Measurements from ENCODE around the gene PDE7B. TPM values are rescaled to one million over a fixed set of nuclear protein-coding genes. Genes with fewer than 3 reads are reported as not detected.

Gene PDE7B
- total RNA-seq, 4 donors from 2014 or later = 12.9 to 22.5 (median 16.4) TPM

- Histone ChIP-seq H3K27me3 (no peaks in the 10 kb centered on the region), H3K27ac (no peak overlapping the region), H3K4me3 (no peak overlapping the region), H3K9me3 (no peaks in the 10 kb centered on the region), H3K4me1 (peaks cover 0 to 15% (median 1%) of the 10 kb centered on the region in 4 donors), H3K36me3 (peaks cover 0 to 9% (median 0%) of the 10 kb centered on the region in 3 donors)
- TF ChIP-seq POLR2A (IDR thresholded peaks at IDR 0.05) (no peak), CTCF (IDR thresholded peaks at IDR 0.05) (no peak), EP300 (IDR thresholded peaks at IDR 0.05) (no peak)
- 96 to 97% methylated on average over 1 of the region's 1 CpG for WGBS, 2 donors
- DNase-seq (ENCODE audit: low spot score in 2 of 2) = no peak
Measured at GRCh38 chr6:136175873-136176272, 324.4 kb downstream of the PDE7B start.

- Histone ChIP-seq H3K27me3 (no peaks in the 10 kb centered on the region), H3K36me3 (peaks cover 0 to 3% (median 0%) of the 10 kb centered on the region in 3 donors), H3K9me3 (no peaks in the 10 kb centered on the region), H3K4me3 (no peak overlapping the region), H3K27ac (no peak overlapping the region), H3K4me1 (peaks cover 0 to 23% (median 3%) of the 10 kb centered on the region in 4 donors)
- TF ChIP-seq CTCF (IDR thresholded peaks at IDR 0.05) (no peak), EP300 (IDR thresholded peaks at IDR 0.05) (no peak), POLR2A (IDR thresholded peaks at IDR 0.05) (no peak)
- no peak for DNase-seq (ENCODE audit: low spot score in 2 of 2)
- WGBS, 2 donors = 79 to 80% methylated on average over 2 of the region's 2 CpGs
Measured at GRCh38 chr6:136178749-136179148, 327.2 kb downstream of the PDE7B start.

- Histone ChIP-seq H3K4me3 (no peak overlapping the region), H3K4me1 (peaks cover 0 to 19% (median 3%) of the 10 kb centered on the region in 4 donors), H3K9me3 (no peaks in the 10 kb centered on the region), H3K36me3 (peaks cover 0 to 4% (median 0%) of the 10 kb centered on the region in 3 donors), H3K27me3 (no peaks in the 10 kb centered on the region), H3K27ac (no peak overlapping the region)
- 41 to 44% methylated on average over 4 of the region's 4 CpGs for WGBS, 2 donors
- DNase-seq (ENCODE audit: low spot score in 2 of 2) = no peak
- TF ChIP-seq EP300 (IDR thresholded peaks at IDR 0.05) = no peak
- no peak for TF ChIP-seq POLR2A (IDR thresholded peaks at IDR 0.05)
- TF ChIP-seq CTCF (IDR thresholded peaks at IDR 0.05) = no peak
Measured at GRCh38 chr6:136180704-136181511, 329.4 kb downstream of the PDE7B start.

GRCh38 chr6:136181512-136181833, 330.0 kb downstream of the PDE7B start:
- H3K27me3 ChIP-seq = no peaks in the 10 kb centered on the region
- H3K27ac ChIP-seq = no peak overlapping the region
- H3K4me3 ChIP-seq = no peak overlapping the region
- 24 to 41% methylated on average over 1 of the region's 1 CpG for WGBS, 2 donors
- peaks cover 0 to 19% (median 3%) of the 10 kb centered on the region in 4 donors for H3K4me1 ChIP-seq
- no peak for DNase-seq (ENCODE audit: low spot score in 2 of 2)
- H3K36me3 ChIP-seq = peaks cover 0 to 4% (median 0%) of the 10 kb centered on the region in 3 donors
- TF ChIP-seq POLR2A (IDR thresholded peaks at IDR 0.05) (no peak), EP300 (IDR thresholded peaks at IDR 0.05) (peak in 1 of 2 donors; percentile 11)
- H3K9me3 ChIP-seq = no peaks in the 10 kb centered on the region

GRCh38 chr6:136181861-136182260, 330.4 kb downstream of the PDE7B start:
- no peak for TF ChIP-seq EP300 (IDR thresholded peaks at IDR 0.05)
- no peak for TF ChIP-seq POLR2A (IDR thresholded peaks at IDR 0.05)
- no peak for TF ChIP-seq CTCF (IDR thresholded peaks at IDR 0.05)
- peaks cover 0 to 4% (median 0%) of the 10 kb centered on the region in 3 donors for H3K36me3 ChIP-seq
- peaks cover 0 to 19% (median 3%) of the 10 kb centered on the region in 4 donors for H3K4me1 ChIP-seq
- 47 to 57% methylated on average over 1 of the region's 1 CpG for WGBS, 2 donors
- peak overlapping the region in 1 of 4 donors; percentile 2 for H3K27ac ChIP-seq
- H3K4me3 ChIP-seq = no peak overlapping the region
- no peaks in the 10 kb centered on the region for H3K27me3 ChIP-seq
- H3K9me3 ChIP-seq = no peaks in the 10 kb centered on the region
- DNase-seq (ENCODE audit: low spot score in 2 of 2) = no peak

Measured in tibial nerve (tissue), 4 donors.